GM19239 (cell line): ENCODE results near the gene PPP4C.
"Not testable (repeated sequence)": the region's sequence is repeated elsewhere in the genome, so short reads cannot be mapped to it uniquely, and the experiment has no call there.

Experiments used
- DNase-seq: peaks from one replicate; pipeline ENCODE4 v3.0.0; 2011; ENCODE audit warnings: low spot score; ENCODE audit not compliant: insufficient read length
- FAIRE-seq: peaks from 2 replicates; lab custom pipeline; 2011; peaks lifted over from hg19 to GRCh38; lab: Jason Lieb, UNC

Gene PPP4C

DNA sequence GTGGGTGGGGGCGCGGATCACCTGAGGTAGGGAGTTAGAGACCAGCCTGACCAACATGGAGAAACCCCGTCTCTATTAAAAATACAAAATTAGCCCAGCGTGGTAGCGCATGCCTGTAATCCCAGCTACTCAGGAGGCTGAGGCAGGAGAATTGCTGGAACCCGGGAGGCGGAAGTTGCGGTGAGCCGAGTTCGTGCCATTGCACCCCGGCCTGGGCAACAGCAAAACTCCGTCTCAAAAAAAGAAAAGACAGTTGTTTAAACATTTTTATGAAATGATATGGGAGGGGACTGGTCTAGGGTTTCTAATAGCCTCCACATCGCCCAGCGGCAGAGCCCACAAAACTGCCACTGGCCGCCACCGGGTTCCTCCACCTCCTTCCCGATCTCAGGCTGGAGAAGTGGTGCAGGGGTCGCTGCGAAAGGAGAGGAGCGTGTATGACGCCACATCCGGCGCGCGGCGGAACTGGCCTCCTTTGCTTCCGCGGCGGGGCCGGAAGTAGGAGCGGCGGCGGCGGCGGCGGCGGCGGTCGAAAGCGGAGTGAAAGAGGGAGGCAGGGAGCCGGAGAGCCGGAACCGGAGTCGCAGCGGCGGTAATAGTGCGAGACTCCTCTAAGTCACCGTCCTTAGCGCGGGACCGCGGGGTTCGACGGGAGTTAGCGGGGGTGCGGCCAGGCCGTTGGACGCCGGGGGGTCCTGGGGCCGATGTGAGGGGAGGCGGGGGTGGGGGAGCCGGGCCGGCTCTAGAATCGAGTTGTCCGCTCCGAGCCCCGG, at the start of gene PPP4C:
TSS of gene PPP4C (plus strand) at position 492 of the 773 bp plus-strand sequence. CDS start 384 bp downstream, outside the sequence.
- FAIRE-seq, result peak; percentile 33

DNA sequence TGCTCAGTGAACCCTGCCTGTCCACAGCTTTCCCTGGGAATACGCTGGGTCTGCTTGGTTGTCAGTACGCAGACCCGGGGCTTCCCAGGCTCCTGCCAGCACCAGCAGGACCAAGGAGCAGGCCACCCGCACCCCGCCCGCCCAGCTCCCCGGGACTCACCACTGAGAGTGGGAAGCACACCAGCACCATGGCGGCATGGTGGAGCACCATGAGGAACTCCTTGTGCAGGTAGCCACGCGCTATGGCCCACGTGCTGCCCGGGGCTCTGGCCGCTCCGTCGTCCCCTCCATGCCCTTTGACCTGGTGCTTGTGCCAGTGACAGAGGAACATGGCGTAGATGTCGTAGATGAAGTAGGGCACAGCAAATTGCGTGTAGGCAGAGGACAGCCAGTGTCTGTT, 49.3 kb upstream of the PPP4C start:
- FAIRE-seq (no peak), DNase-seq (no peak)

More for the DNA sequence above, at the start of gene PPP4C:
- peak; percentile 98 for DNase-seq

GRCh38 chr16:30027588-30028437, 48.0 kb upstream of the PPP4C start:
- FAIRE-seq (no peak), DNase-seq (no peak)

GRCh38 chr16:30028438-30029076, 47.2 kb upstream of the PPP4C start:
- DNase-seq (no peak), FAIRE-seq (no peak)

DNA sequence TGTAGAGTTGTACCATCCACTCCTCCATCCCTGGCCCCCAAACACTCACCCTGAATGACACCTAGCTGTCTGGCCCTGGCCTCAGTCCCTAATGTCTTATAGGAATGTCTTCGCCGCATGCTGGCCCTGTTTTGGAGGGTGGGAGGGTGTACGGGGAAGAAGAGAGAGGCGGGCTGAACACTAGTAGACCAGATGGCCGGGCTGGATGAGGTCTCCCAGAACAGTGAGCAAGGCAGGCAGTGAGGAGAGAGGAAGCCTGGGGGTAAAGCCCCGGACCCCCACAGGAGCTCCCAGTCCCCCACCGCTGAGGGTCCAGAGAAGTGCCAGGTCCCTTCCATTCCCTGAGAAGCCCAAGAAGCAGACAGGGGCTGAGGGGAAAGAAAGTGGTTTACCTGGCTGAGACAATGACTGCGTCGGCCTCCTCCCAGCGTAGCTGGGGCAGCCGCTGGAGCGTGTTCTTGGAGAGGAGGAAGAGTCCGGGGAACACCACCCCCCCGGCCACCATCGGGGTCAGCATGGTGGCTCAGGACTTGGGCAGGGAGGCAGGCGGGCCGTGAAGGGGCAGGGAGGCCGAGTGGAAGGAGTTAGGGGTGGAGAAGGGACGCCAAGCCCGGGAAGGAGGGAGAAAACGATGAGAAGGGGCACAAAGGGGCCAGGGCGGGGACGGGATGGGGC, 45.6 kb upstream of the PPP4C start:
- no peak for FAIRE-seq
- no peak for DNase-seq

DNA sequence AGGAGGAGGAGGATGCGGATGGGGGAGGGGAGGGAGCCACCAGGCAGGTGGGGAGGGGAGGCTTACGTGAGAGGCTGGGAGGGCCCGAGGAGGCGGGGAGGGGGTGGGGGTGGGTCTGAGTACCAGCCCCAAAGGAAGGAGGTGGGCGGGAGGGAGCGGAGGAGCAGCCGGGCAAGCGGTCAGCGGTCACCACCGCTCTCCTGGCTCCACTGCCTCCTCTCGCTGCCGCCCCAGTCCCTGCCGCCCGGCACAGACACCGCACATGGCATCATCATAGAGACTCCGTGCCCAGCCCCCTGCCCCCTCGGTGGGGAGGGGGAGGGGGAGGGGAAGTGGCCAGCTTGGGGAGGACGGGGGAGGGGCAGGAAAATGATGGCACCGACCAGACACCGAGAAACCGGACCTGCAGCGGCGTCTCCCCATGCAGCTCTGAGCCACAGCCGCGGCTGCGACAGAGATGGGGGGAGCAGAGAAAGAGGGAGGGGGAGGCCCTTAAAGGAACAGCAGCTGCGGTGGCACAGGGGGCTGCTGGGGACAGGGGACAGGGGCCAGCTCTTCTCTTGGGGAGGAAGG, 44.9 kb upstream of the PPP4C start, which contains the start of gene TLCD3B:
TSS of gene TLCD3B (minus strand) at position 431 of the 573 bp plus-strand sequence. CDS start 744 bp downstream, outside the sequence.
- DNase-seq, result no peak
- no peak for FAIRE-seq

- FAIRE-seq, result no peak
- no peak for DNase-seq
Observed at GRCh38 chr16:30031477-30031918, 44.3 kb upstream of the PPP4C start.

- FAIRE-seq (peak; percentile 96), DNase-seq (peak; percentile 78)
Observed at GRCh38 chr16:30032083-30032819, 43.5 kb upstream of the PPP4C start.

GRCh38 chr16:30033270-30033669, 42.5 kb upstream of the PPP4C start:
- DNase-seq (no peak), FAIRE-seq (no peak)

GRCh38 chr16:30040221-30040620, 35.6 kb upstream of the PPP4C start:
- FAIRE-seq (no peak), DNase-seq (no peak)

DNA sequence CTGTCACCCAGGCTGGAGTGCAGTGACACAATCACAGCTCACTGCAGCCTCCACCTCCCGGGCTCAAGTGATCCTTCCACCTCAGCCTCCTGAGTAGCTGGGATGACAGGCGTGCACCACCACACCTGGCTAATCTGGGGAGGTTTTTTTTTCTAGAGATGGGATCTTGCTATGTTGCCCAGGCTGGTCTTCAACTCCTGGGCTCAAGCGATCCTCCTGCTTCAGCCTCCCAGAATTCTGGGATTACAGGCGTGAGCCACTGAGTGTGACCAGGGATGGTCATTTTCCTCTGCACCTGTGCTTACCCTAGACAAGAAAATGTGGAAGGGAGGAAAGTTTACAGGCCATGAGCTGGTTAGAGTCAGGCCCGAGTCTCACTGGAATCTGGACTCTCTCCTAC, 35.1 kb upstream of the PPP4C start:
- DNase-seq, FAIRE-seq: not testable (repeated sequence)

GRCh38 chr16:30041841-30042240, 34.0 kb upstream of the PPP4C start:
- DNase-seq (no peak), FAIRE-seq (no peak)

GRCh38 chr16:30046178-30046577, 29.6 kb upstream of the PPP4C start:
- DNase-seq (no peak), FAIRE-seq (no peak)

DNA sequence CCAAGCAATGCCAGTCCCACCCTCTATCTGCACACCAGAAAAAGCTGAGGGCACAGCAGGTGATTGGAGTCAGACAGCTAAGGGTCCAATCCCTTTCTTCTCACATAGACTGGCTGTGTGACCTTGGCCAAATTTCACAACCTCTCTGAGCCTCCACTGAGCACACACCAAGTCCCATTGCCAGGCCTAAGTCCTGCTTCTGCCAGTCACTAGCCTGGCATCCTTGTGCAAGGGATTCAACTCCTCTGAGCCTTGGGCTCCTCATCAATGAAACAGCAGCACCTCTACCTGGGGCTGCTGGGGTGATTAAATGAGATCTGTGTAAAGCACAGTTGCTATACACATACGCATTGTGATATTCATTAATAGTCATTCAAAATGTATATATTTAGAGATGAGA, 29.2 kb upstream of the PPP4C start:
- no peak for DNase-seq
- no peak for FAIRE-seq

GRCh38 chr16:30049871-30050270, 25.9 kb upstream of the PPP4C start:
- DNase-seq (no peak), FAIRE-seq (no peak)

DNA sequence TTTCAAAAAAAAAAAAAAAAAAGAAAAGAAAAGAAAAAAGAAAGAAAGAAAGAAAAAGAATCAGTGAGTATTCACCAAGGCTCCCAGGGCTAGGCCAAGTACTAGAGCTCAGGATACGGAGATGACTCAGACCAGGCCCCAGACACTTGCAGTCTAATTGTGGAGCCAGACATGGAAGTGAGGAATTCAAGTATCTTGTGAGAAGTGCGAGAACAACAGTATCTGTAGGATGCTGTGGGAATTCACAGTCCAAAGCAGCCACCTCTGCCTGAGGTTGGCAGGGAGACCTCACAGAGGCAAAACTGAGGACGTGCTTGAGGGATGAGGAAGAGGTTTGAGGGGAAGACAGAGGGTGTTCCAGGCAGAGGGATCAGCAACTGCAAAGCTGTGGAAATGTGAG, 24.3 kb upstream of the PPP4C start:
- FAIRE-seq, result no peak
- DNase-seq, result no peak

GRCh38 chr16:30052671-30053372, 23.0 kb upstream of the PPP4C start:
- DNase-seq (peak; percentile 92), FAIRE-seq (peak; percentile 66)

DNA sequence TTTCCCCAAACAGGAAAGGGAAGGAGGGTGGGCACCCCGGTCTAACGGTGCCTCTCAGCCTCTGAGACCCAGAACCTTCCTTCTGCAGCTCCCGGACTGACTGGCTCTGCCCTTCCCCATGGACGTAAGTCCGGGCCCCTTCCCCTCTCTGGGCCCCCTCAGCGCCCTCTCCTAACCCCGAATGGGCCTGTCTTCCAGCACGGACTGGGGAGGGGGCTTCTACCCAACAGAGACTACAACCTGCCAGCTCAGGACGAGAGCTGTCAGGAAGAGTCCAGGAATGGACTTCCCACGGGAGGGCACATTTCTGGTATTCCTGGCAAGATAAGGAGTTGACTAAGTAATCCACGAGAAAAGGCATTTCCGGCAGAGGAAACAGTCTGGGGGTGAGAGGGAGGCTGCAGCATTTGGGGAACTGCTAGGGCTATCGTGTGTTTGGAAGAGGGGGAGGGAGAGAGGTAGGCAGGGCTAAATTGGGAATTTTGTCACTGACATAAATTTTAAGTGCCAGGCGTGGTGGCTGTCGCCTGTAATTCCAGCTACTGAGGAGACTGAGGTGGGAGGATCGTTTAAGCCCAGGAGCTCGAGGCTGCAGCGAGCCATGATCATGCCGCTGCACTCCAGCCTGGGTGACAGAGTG, 22.3 kb upstream of the PPP4C start:
- no peak for DNase-seq
- FAIRE-seq, result no peak
